GM12878 (cell line): Measurements from ENCODE around the gene ELP4. TPM values are rescaled to one million over a fixed set of nuclear protein-coding genes. Genes with fewer than 3 reads are reported as not detected.
A peak's percentile ranks its signal among the peaks of the same experiment; 100 is the strongest.

Experiments used
- ATAC-seq: fragments of 200-7000 bp; cut with Tn5 transposase; 3 replicates; pipeline ENCODE4 v1.9.1; 2020; ENCODE audit warnings: mild to moderate bottlenecking, moderate library complexity
- BruUV-seq: library from RNA; stranded (reverse); fragments of 400-500 nt; replicated peaks from 2 replicates; lab custom pipeline; 2021; lab: Mats Ljungman, UMichigan
- CTCF ChIA-PET: fragments of 300-600 bp; sonication (Branson Sonifier 250); formaldehyde crosslinking; extraction: SDS; loops from one replicate; lab custom pipeline; 2021; ENCODE audit warnings: inconsistent platforms; lab: Yijun Ruan, JAX
- POLR2A ChIA-PET: fragments of 350-600 bp; formaldehyde crosslinking; extraction: SDS; loops from one replicate; lab custom pipeline; 2021; ENCODE audit warnings: inconsistent platforms; lab: Charles Lee
- RAD21 ChIA-PET: fragments of 300-600 bp; sonication (Branson Sonifier 250); formaldehyde crosslinking; loops from one replicate; lab custom pipeline; 2023; ENCODE audit warnings: antibody characterized with exemption; ENCODE audit not compliant: unreplicated experiment; lab: Charles Lee
- SMC1A ChIA-PET: fragments of 300-600 bp; sonication (Branson Sonifier 250); formaldehyde crosslinking; loops from one replicate; lab custom pipeline; 2023; ENCODE audit not compliant: unreplicated experiment, uncharacterized antibody; lab: Charles Lee
- DNase-seq: peaks from one replicate; pipeline ENCODE4 v3.0.0-alpha.2; 2011; ENCODE audit warnings: low read depth, low spot score
- FAIRE-seq: peaks from 3 replicates; lab custom pipeline; 2011; peaks lifted over from hg19 to GRCh38; lab: Jason Lieb, UNC
- H2AFZ ChIP-seq: 2 replicates; pipeline ENCODE4 v1.6.0; 2011; ENCODE audit warnings: low read depth, low read length, control low read depth; ENCODE audit not compliant: control insufficient read depth
- H3K27ac ChIP-seq: 2 replicates; pipeline ENCODE4 v1.5.1; 2011; ENCODE audit warnings: control low read depth; ENCODE audit not compliant: control insufficient read depth, insufficient read depth
- H3K27me3 ChIP-seq, 2 experiments: replicated peaks in 1 of 2; 2 replicates each; pipeline versions ENCODE4 v1.6.0 to v1.6.1; 2011; ENCODE audit warnings: low read length in 1 of 2; ENCODE audit not compliant: control insufficient read depth in 2 of 2, insufficient read depth in 2 of 2
- H3K36me3 ChIP-seq, 2 experiments: 2 replicates each; pipeline ENCODE4 v1.5.1; 2011; ENCODE audit warnings: low read length in 1 of 2; ENCODE audit not compliant: control insufficient read depth in 2 of 2, insufficient read depth in 2 of 2
- H3K4me1 ChIP-seq: 2 replicates; pipeline ENCODE4 v1.6.1; 2011; ENCODE audit warnings: mild to moderate bottlenecking, low read length, moderate library complexity, mixed read lengths; ENCODE audit not compliant: control insufficient read depth, insufficient read depth
- H3K4me2 ChIP-seq: 2 replicates; pipeline ENCODE4 v1.6.0; 2011; ENCODE audit warnings: control low read depth; ENCODE audit not compliant: control insufficient read depth, insufficient read depth
- H3K4me3 ChIP-seq: fragments of 200-600 bp; sonication (generic); 2 replicates; pipeline ENCODE4 v1.5.1; 2016
- H3K79me2 ChIP-seq: 2 replicates; pipeline ENCODE4 v1.6.0; 2011; ENCODE audit warnings: low read length; ENCODE audit not compliant: control insufficient read depth, insufficient read depth
- H3K9ac ChIP-seq: 2 replicates; pipeline ENCODE4 v1.8.0; 2011; ENCODE audit warnings: low read length, control low read depth, mixed read lengths; ENCODE audit not compliant: control insufficient read depth, insufficient read depth
- H3K9me3 ChIP-seq: replicated peaks from 3 replicates; pipeline ENCODE4 v1.5.1; 2011; ENCODE audit warnings: mild to moderate bottlenecking, low read length; ENCODE audit not compliant: control insufficient read depth, insufficient read depth
- H4K20me1 ChIP-seq: 2 replicates; pipeline ENCODE4 v1.6.0; 2011; ENCODE audit not compliant: control insufficient read depth, insufficient read depth
- BACH1 ChIP-seq: fragments of 450-650 bp; IDR thresholded peaks from 2 replicates; pipeline ENCODE4 v1.6.1; 2017; ENCODE audit warnings: mild to moderate bottlenecking, borderline replicate concordance
- CBX5 ChIP-seq: sonication (generic); IDR thresholded peaks from 2 replicates; pipeline ENCODE4 v1.6.1; 2016; ENCODE audit warnings: low read depth, moderate library complexity, mild to moderate bottlenecking, inconsistent platforms
- EZH2 ChIP-seq: IDR thresholded peaks from 2 replicates; pipeline ENCODE4 v1.6.1; 2012; ENCODE audit warnings: low read depth, mild to moderate bottlenecking, control low read depth, inconsistent platforms, low read length, borderline replicate concordance; ENCODE audit not compliant: control insufficient read depth
- NFYA ChIP-seq: IDR thresholded peaks from 2 replicates; pipeline ENCODE4 v1.6.1; 2011; ENCODE audit warnings: low read depth, mild to moderate bottlenecking, low read length, improper control_type of control experiment, borderline replicate concordance
- NR2C1 ChIP-seq: fragments of 450-650 bp; IDR thresholded peaks from 2 replicates; pipeline ENCODE4 v1.6.1; 2017; ENCODE audit warnings: antibody characterized with exemption, mild to moderate bottlenecking, moderate library complexity
- NR2F1 ChIP-seq: fragments of 450-650 bp; conservative IDR thresholded peaks from 2 replicates; pipeline ENCODE4 v1.6.1; 2017; ENCODE audit warnings: mild to moderate bottlenecking
- PBX3 ChIP-seq: IDR thresholded peaks from 2 replicates; pipeline ENCODE4 v1.6.1; 2011; ENCODE audit warnings: mild to moderate bottlenecking, low read depth, low read length, moderate library complexity; ENCODE audit not compliant: insufficient replicate concordance
- PML ChIP-seq: IDR thresholded peaks from 2 replicates; pipeline ENCODE4 v1.6.1; 2012; ENCODE audit warnings: low read length, inconsistent platforms
- ZNF217 ChIP-seq: fragments of 450-650 bp; IDR thresholded peaks from 2 replicates; pipeline ENCODE4 v1.6.1; 2017; ENCODE audit warnings: antibody characterized with exemption, mild to moderate bottlenecking
- WGBS: methylation state at CpG from one replicate; pipeline ENCODE4 v1.1.6; 2016; ENCODE audit warnings: low lambda C conversion rate; ENCODE audit not compliant: insufficient replicate concordance, insufficient coverage; ENCODE audit errors: missing lambda C conversion rate; 5-methylcytosine and 5-hydroxymethylcytosine counted together
- in situ Hi-C: fragments of 300-500 bp; cut with MboI; formaldehyde crosslinking; loops from 9 replicates; pipeline ENCODE4 v1.14.3; 2018; ENCODE audit warnings: mixed read lengths
- intact Hi-C: fragments of 100-400 bp; cut with micrococcal nuclease; formaldehyde crosslinking; loops from one replicate; pipeline ENCODE4 v1.14.2; 2022; ENCODE audit not compliant: unreplicated experiment
- polyA plus RNA-seq, 11 experiments: library from polyadenylated mRNA; depleted of rRNA in 4 of 11; unstranded in 6 of 11; stranded (reverse) in 5 of 11; fragments of >200 nt; fragmentation: Nextera tagmentation in 4 of 11; fragmentation: Illumina TruSeq in 1 of 11; extraction: Ambion mirVana in 4 of 11; extraction: Trizol in 1 of 11; gene quantifications; 1 replicate in 1 of 11; 2 replicates in 10 of 11; pipeline versions ENCODE4 v1.2.1 to v1.2.3, GENCODE V29; 2011 to 2016; ENCODE audit warnings: inconsistent platforms in 2 of 11, missing spikeins in 2 of 11, low read depth in 1 of 11
- total RNA-seq, 4 experiments: library from RNA; depleted of rRNA in 3 of 4; stranded (reverse); fragments of >200 nt in 3 of 4; fragmentation: Illumina TruSeq in 1 of 4; extraction: Trizol in 1 of 4; gene quantifications; 2 replicates each; pipeline versions ENCODE4 v1.2.1 to v1.2.3, GENCODE V29; 2013 to 2021

ELP4 gene
- total and polyA plus RNA-seq, 10 of the 15 experiments (the other 5 are each of a cell fraction or from before 2014, with no cell fraction given), result 17.7 to 36.1 (median 27.0) TPM

DNA sequence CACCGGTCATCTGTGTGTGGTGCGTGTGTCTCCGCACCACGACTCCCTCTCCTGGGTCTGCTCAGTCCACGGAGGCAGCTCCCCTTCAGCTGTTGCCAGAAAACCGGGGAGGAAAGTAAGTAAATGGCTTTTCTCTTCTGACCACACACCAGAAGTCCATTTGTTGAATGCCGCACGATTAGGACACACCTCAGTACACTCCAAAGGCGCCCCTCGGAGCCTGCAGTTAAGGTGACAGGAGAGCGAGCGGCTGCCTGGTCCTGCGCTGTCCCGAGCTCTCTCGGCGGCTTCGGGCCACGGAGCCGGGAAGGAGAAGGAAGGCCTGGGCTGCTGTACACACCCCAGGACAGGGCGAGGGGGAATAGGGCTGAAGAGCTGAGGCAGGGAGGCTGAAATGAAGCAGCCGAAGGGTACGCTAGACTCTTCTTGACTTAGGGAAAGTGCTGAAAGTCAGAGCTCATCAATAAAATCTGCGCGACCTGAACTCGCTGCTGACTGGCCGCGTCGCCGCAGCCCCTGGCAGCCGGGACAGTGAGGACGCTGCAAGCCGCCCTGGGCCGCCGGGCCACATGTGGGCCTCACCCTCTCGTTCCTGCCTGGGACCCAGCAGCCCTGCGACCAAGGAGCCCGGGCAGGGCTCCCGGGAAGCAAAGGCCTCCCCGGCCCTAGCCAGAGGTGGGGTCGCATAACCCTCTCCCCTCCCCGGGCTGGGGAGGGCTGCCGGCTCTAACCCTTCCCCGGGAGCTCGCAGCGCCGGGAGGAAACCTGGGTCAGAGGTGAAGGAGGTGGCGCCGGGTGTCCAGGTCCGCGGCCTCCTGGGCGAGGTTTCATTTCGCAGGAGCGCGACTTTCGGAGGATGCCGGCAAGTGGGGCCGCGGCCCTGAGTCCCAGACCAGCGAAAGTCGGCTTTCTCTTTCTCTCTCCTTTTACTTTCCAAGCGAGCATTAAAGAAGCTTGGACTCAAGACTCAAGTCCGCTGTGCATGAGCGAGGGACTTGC, 303.1 kb downstream of the ELP4 start:
- RAD21 ChIA-PET, result no interaction called here
- Histone ChIP-seq H3K27me3 (peaks cover 29 to 60% of the 10 kb centered on the region in 2 experiments), H4K20me1 (no peaks in the 10 kb centered on the region), H3K36me3 (no peaks in the 10 kb centered on the region), H3K4me1 (peaks cover 12% of the 10 kb centered on the region; the same call in 1 of the 2 replicates), H3K27ac (no peak overlapping the region)
- no TSS peak for BruUV-seq
- DNase-seq, result no peak
- intact Hi-C loops (loop anchor here (5.0 kb wide), 2 partner anchors 145 to 320 kb away; no protein-coding TSS in a partner anchor), in situ Hi-C loops (no loop called here)
- POLR2A ChIA-PET, result no interaction called here
- CTCF ChIA-PET, result no interaction called here
- SMC1A ChIA-PET, result no interaction called here
- TF ChIP-seq BACH1 (no peak), EZH2 (peak; percentile 89; the same call in 1 of the 2 replicates), PBX3 (no peak), NR2F1 (0 out of 2 replicates have a peak, but pooled peaks have one; percentile 19), NFYA (no peak), ZNF217 (no peak), CBX5 (0 out of 2 replicates have a peak, but pooled peaks have one; percentile 37), PML (no peak), NR2C1 (no peak)
- TF ChIP-seq, all 136 proteins: peak for 3
- Histone ChIP-seq H3K79me2 (no peaks in the 10 kb centered on the region), H3K9ac (no peak overlapping the region), H2AFZ (no peak overlapping the region), H3K4me2 (peak overlapping the region; percentile 76), H3K4me3 (peak overlapping the region; percentile 68; the same call in 1 of the 2 replicates), H3K9me3 (no peaks in the 10 kb centered on the region; the same call in 2 of the 3 replicates)
- FAIRE-seq (no peak), ATAC-seq (peak; percentile 20; the same call in 2 of the 3 replicates)
- 22% methylated on average over 53 of the region's 63 CpGs for WGBS
